MG63 (cell line): ENCODE results near the gene PCDHGA8. TPM values are rescaled to one million over a fixed set of nuclear protein-coding genes. Genes with fewer than 3 reads are reported as not detected.
A peak's percentile ranks its signal among the peaks of the same experiment; 100 is the strongest.
"Not testable (repeated sequence)": the region's sequence is repeated elsewhere in the genome, so short reads cannot be mapped to it uniquely, and the experiment has no call there.

Source experiments
- DNase-seq: peaks from one replicate; pipeline ENCODE4 v3.0.0-alpha.2; 2020
- H3K27me3 ChIP-seq: fragments of 250-450 bp; sonication (Bioruptor Pico); 2 replicates; pipeline ENCODE4 v1.5.1; 2020; ENCODE audit warnings: mild to moderate bottlenecking, moderate library complexity
- H3K36me3 ChIP-seq: fragments of 250-450 bp; sonication (Bioruptor Pico); 2 replicates; pipeline ENCODE4 v1.5.1; 2020; ENCODE audit warnings: mild to moderate bottlenecking, moderate library complexity
- H3K4me3 ChIP-seq: fragments of 250-450 bp; sonication (Bioruptor Pico); 2 replicates; pipeline ENCODE4 v1.5.1; 2020; ENCODE audit warnings: mild to moderate bottlenecking, moderate library complexity
- H3K9me3 ChIP-seq: fragments of 250-450 bp; sonication (Bioruptor Pico); 2 replicates; pipeline ENCODE4 v1.5.1; 2020; ENCODE audit warnings: mild to moderate bottlenecking, moderate library complexity
- total RNA-seq: library from RNA; depleted of rRNA; stranded (reverse); fragments of >200 nt; shearing (Covaris generic); gene quantifications from 2 replicates; pipeline ENCODE4 v1.2.3, GENCODE V29; 2014; ENCODE audit warnings: low replicate concordance

The PCDHGA8 gene
- total RNA-seq, 1 experiment from 2014 or later, result 0.03 TPM

- Histone ChIP-seq H3K36me3 (no peaks in the 10 kb centered on the region), H3K9me3 (peaks cover 11% of the 10 kb centered on the region), H3K27me3 (no peaks in the 10 kb centered on the region), H3K4me3 (no peak overlapping the region)
- no peak for DNase-seq
Measured at GRCh38 chr5:141389153-141390042, 3.0 kb upstream of the PCDHGA8 start.

GRCh38 chr5:141393267-141393666 is 834 bp downstream of the PCDHGA8 start:
- Histone ChIP-seq H3K9me3 (peaks cover 9% of the 10 kb centered on the region), H3K36me3 (no peaks in the 10 kb centered on the region), H3K27me3 (no peaks in the 10 kb centered on the region), H3K4me3 (no peak overlapping the region)
- DNase-seq, result no peak

DNA sequence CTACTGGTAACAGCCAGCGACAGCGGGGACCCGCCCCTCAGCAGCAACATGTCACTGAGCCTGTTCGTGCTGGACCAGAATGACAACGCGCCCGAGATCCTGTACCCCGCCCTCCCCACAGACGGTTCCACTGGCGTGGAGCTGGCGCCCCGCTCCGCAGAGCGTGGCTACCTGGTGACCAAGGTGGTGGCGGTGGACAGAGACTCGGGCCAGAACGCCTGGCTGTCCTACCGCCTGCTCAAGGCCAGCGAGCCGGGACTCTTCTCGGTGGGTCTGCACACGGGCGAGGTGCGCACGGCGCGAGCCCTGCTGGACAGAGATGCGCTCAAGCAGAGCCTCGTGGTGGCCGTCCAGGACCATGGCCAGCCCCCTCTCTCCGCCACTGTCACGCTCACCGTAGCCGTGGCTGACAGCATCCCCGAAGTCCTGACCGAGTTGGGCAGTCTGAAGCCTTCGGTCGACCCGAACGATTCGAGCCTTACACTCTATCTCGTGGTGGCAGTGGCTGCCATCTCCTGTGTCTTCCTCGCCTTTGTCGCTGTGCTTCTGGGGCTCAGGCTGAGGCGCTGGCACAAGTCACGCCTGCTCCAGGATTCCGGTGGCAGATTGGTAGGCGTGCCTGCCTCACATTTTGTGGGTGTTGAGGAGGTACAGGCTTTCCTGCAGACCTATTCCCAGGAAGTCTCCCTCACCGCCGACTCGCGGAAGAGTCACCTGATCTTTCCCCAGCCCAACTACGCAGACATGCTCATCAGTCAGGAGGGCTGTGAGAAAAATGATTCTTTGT is 2.2 kb downstream of the PCDHGA8 start:
- not testable (repeated sequence) for H3K27me3 ChIP-seq, DNase-seq, H3K4me3 ChIP-seq, H3K36me3 ChIP-seq
- H3K9me3 ChIP-seq, result peaks cover 12% of the 10 kb centered on the region

- not testable (repeated sequence) for H3K9me3 ChIP-seq, H3K36me3 ChIP-seq, H3K27me3 ChIP-seq, DNase-seq, H3K4me3 ChIP-seq
Measured at GRCh38 chr5:141397756-141398551, 5.5 kb downstream of the PCDHGA8 start, which contains the start of gene PCDHGB5. Gene PCDHGB5 (plus strand): TSS chr5:141397947. CDS start chr5:141398128, 181 bp downstream.

- H3K9me3 ChIP-seq, result peaks cover 9% of the 10 kb centered on the region
Measured at GRCh38 chr5:141398608-141399007, 6.2 kb downstream of the PCDHGA8 start.

DNA sequence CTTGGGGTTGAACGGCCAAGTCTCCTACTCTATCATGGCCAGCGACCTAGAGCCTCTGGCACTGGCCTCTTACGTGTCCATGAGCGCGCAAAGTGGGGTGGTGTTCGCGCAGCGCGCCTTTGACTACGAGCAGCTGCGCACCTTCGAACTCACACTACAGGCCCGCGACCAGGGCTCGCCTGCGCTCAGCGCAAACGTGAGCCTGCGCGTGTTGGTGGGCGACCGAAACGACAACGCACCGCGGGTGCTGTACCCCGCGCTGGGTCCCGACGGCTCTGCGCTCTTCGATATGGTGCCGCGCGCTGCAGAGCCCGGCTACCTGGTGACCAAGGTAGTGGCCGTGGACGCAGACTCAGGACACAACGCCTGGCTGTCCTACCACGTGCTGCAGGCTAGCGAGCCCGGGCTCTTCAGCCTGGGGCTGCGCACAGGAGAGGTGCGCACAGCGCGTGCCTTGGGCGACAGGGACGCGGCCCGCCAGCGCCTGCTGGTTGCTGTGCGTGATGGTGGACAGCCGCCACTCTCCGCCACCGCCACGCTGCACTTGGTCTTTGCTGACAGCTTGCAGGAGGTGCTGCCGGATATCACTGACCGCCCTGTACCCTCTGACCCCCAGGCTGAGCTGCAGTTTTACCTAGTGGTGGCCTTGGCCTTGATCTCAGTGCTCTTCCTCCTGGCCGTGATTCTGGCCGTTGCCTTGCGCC is 7.3 kb downstream of the PCDHGA8 start:
- peaks cover 9% of the 10 kb centered on the region for H3K9me3 ChIP-seq
- H3K4me3 ChIP-seq, result no peak overlapping the region

More at GRCh38 chr5:141398608-141399007, 6.2 kb downstream of the PCDHGA8 start:
- Histone ChIP-seq H3K4me3 (no peak overlapping the region), H3K36me3 (no peaks in the 10 kb centered on the region), H3K27me3 (no peaks in the 10 kb centered on the region)
- DNase-seq, result no peak

GRCh38 chr5:141402553-141403243 is 10.3 kb downstream of the PCDHGA8 start, which contains the start of gene PCDHGA9:
Gene PCDHGA9 (plus strand): TSS chr5:141402778. CDS start chr5:141402953, 175 bp downstream.
- no peak for DNase-seq
- Histone ChIP-seq H3K36me3 (no peaks in the 10 kb centered on the region), H3K4me3 (no peak within 1 kb of the TSS), H3K9me3 (peaks cover 6% of the 10 kb centered on the region), H3K27me3 (peaks cover 2% of the 10 kb centered on the region; the same call in 1 of the 2 replicates)

More for the DNA sequence above, 7.3 kb downstream of the PCDHGA8 start:
- no peaks in the 10 kb centered on the region for H3K36me3 ChIP-seq
- no peak for DNase-seq
- no peaks in the 10 kb centered on the region for H3K27me3 ChIP-seq

GRCh38 chr5:141403387-141403786 is 11.0 kb downstream of the PCDHGA8 start:
- DNase-seq, result no peak
- Histone ChIP-seq H3K36me3 (no peaks in the 10 kb centered on the region), H3K4me3 (no peak overlapping the region), H3K27me3 (peaks cover 2% of the 10 kb centered on the region; the same call in 1 of the 2 replicates), H3K9me3 (peaks cover 6% of the 10 kb centered on the region)

GRCh38 chr5:141407790-141408505 is 15.5 kb downstream of the PCDHGA8 start, which contains the start of gene PCDHGB6:
Gene PCDHGB6 (plus strand): TSS chr5:141408021. CDS start chr5:141408203, 182 bp downstream.
- H3K36me3 ChIP-seq, H3K4me3 ChIP-seq, H3K27me3 ChIP-seq, DNase-seq, H3K9me3 ChIP-seq: not testable (repeated sequence)

- Histone ChIP-seq H3K27me3 (peaks cover 2% of the 10 kb centered on the region; the same call in 1 of the 2 replicates), H3K4me3 (no peak overlapping the region), H3K9me3 (no peaks in the 10 kb centered on the region; the same call in 1 of the 2 replicates), H3K36me3 (no peaks in the 10 kb centered on the region)
- no peak for DNase-seq
Measured at GRCh38 chr5:141409598-141410306, 17.3 kb downstream of the PCDHGA8 start.

DNA sequence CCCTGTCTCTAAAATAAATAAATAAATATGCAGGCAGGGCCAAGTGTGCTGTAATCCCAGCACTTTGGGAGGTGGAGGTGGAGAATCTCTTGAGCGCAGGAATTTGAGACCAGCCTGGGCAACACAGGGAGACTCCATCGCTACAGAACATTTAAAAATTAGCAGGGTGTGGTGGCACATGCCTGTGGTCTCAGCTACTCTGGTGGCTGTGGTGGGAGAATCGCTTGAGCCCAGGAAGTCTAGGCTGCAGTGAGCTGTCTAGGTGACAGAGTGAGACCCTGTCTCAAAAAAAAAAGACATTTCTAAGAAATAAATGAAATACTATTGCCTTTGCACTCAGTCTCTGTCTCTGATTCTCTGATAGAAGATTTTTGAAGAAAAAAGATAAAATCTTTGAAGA is 19.1 kb downstream of the PCDHGA8 start:
- DNase-seq, result no peak
- H3K4me3 ChIP-seq, result no peak overlapping the region
- H3K36me3 ChIP-seq, result no peaks in the 10 kb centered on the region
- peaks cover 3% of the 10 kb centered on the region; the same call in 1 of the 2 replicates for H3K9me3 ChIP-seq
- peaks cover 2% of the 10 kb centered on the region; the same call in 1 of the 2 replicates for H3K27me3 ChIP-seq

DNA sequence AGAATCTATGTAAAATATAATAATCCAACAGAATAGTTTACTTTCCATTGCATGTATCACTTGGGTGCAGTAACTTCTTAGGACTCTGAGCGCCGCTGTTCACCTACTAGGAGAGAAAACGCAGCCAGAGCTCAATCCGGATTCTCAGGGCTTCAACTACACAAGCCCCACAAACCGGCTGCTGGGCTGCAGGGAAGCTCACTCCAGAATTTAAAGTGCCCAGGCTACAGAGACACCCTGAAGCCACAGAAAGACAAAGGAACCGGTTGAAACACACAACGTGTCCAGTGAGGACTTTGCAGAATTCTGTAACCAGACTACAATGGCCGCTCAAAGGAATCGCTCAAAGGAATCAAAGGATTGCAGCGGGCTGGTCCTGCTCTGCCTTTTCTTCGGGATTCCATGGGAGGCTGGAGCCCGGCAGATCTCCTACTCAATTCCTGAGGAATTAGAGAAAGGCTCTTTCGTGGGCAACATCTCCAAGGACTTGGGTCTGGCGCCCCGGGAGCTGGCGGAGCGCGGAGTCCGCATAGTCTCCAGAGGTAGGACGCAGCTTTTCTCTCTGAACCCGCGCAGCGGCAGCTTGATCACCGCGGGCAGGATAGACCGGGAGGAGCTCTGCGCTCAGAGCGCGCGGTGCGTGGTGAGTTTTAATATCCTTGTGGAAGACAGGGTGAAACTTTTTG is 20.6 kb downstream of the PCDHGA8 start, which contains the start of gene PCDHGA10:
Gene PCDHGA10 (plus strand): TSS at position 134 of the 686 bp plus-strand sequence. CDS start 189 bp downstream, at position 323.
- Histone ChIP-seq H3K4me3 (no peak within 1 kb of the TSS), H3K27me3 (no peaks in the 10 kb centered on the region), H3K9me3 (peaks cover 3% of the 10 kb centered on the region; the same call in 1 of the 2 replicates), H3K36me3 (no peaks in the 10 kb centered on the region)
- DNase-seq, result peak; percentile 32

GRCh38 chr5:141413540-141414069 is 21.2 kb downstream of the PCDHGA8 start:
- no peak for DNase-seq
- Histone ChIP-seq H3K27me3 (no peaks in the 10 kb centered on the region), H3K4me3 (no peak overlapping the region), H3K36me3 (no peaks in the 10 kb centered on the region), H3K9me3 (peaks cover 6% of the 10 kb centered on the region; the same call in 1 of the 2 replicates)
